Ascending aorta (tissue), 2 donors: ENCODE data around the gene POPDC3. TPM values are rescaled to one million over a fixed set of nuclear protein-coding genes. Genes with fewer than 3 reads are reported as not detected.

ENCODE experiments used
- DNase-seq, 2 donors: peaks; one replicate each; pipeline ENCODE4 v3.0.0-alpha.2; 2019; ENCODE audit warnings: low spot score in 2 of 2
- H3K27ac ChIP-seq, 2 donors: fragments of 200-600 bp; sonication (generic); one replicate each; pipeline ENCODE4 v1.5.1; 2016 to 2017; ENCODE audit warnings: mild to moderate bottlenecking in 1 of 2
- H3K27me3 ChIP-seq: fragments of 200-600 bp; sonication (generic); one replicate; pipeline ENCODE4 v1.5.1; 2017
- H3K36me3 ChIP-seq, 2 donors: fragments of 200-600 bp; sonication (generic); one replicate each; pipeline ENCODE4 v1.5.1; 2016
- H3K4me1 ChIP-seq, 2 donors: fragments of 200-600 bp; sonication (generic); one replicate each; pipeline ENCODE4 v1.5.1; 2016 to 2017; ENCODE audit warnings: mild to moderate bottlenecking in 1 of 2
- H3K4me3 ChIP-seq, 2 donors: fragments of 200-600 bp; sonication (generic); one replicate each; pipeline ENCODE4 v1.5.1; 2016 to 2017; ENCODE audit warnings: mild to moderate bottlenecking in 1 of 2
- H3K9me3 ChIP-seq, 2 donors: fragments of 200-600 bp; sonication (generic); one replicate each; pipeline ENCODE4 v1.5.1; 2016
- intact Hi-C: fragments of 100-400 bp; cut with DNase I; formaldehyde crosslinking; loops from one replicate; pipeline ENCODE4 v1.15.1; 2023
- total RNA-seq: library from RNA; depleted of rRNA; stranded (reverse); fragments of >200 nt; gene quantifications from one replicate; pipeline ENCODE4 v1.1.0, GENCODE V29; 2016
- TF ChIP-seq, protein P1 (sequence below), 3 experiments: fragments of 200-600 bp in 2 of 3; fragments of 450-650 bp in 1 of 3; sonication (generic) in 2 of 3; IDR thresholded peaks; one replicate each; pipeline ENCODE4 v1.5.1; 2016 to 2019; ENCODE audit warnings: antibody characterized with exemption in 3 of 3, mild to moderate bottlenecking in 1 of 3, moderate library complexity in 1 of 3

The POPDC3 gene
- total RNA-seq, 1 donor from 2014 or later: not detected

DNA sequence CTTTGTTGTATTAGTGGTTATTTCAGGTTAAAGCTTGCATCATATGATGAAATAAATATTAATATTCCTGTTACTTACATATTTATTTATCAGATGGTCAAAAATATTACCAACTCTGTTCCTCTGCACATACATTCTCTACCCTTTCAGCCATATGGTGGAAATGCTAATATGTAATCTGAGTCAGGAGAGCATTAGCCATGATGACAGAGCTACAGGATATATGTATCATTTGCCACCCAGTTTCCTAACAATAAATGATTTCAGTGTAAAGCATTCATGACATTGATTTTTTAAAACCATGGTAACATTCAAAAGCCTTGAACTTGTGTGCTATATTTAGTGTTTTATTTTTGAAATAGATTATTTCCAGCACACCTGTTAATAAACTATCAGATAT lies 16.6 kb downstream of the POPDC3 start:
- DNase-seq: no peak

DNA sequence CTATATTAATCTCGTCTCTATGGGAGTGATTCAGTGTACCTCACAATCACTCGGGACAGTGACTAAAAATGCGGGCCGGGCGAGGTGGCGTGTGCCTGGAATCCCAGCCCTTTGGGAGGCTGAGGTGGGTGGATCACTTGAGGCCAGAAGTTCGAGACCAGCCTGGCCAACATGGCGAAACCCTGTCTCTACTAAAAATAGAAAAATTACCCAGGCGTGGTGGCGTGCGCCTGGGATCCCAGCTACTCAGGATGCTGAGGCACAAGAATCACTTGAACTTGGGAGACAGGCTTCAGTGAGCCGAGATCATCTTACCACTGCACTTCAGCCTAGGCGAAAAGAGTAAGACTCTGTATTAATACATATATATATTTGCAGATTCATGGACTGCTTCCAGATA lies 17.4 kb downstream of the POPDC3 start:
- Histone ChIP-seq H3K36me3 (no peaks in the 10 kb centered on the region), H3K9me3 (no peaks in the 10 kb centered on the region), H3K27me3 (no peaks in the 10 kb centered on the region), H3K27ac (no peak overlapping the region), H3K4me1 (no peaks in the 10 kb centered on the region), H3K4me3 (no peak overlapping the region)
- TF ChIP-seq, protein P1, sequence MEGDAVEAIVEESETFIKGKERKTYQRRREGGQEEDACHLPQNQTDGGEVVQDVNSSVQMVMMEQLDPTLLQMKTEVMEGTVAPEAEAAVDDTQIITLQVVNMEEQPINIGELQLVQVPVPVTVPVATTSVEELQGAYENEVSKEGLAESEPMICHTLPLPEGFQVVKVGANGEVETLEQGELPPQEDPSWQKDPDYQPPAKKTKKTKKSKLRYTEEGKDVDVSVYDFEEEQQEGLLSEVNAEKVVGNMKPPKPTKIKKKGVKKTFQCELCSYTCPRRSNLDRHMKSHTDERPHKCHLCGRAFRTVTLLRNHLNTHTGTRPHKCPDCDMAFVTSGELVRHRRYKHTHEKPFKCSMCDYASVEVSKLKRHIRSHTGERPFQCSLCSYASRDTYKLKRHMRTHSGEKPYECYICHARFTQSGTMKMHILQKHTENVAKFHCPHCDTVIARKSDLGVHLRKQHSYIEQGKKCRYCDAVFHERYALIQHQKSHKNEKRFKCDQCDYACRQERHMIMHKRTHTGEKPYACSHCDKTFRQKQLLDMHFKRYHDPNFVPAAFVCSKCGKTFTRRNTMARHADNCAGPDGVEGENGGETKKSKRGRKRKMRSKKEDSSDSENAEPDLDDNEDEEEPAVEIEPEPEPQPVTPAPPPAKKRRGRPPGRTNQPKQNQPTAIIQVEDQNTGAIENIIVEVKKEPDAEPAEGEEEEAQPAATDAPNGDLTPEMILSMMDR (IDR thresholded peaks at IDR 0.05): no peak
- intact Hi-C loops: no loop called here
- DNase-seq: no peak

More for the DNA sequence above, 16.6 kb downstream of the POPDC3 start:
- H3K27ac ChIP-seq: no peak overlapping the region
- TF ChIP-seq, protein P1 (IDR thresholded peaks at IDR 0.05): no peak
- no peaks in the 10 kb centered on the region for H3K9me3 ChIP-seq
- intact Hi-C loops: no loop called here
- H3K4me1 ChIP-seq: no peaks in the 10 kb centered on the region
- no peak overlapping the region for H3K4me3 ChIP-seq
- H3K36me3 ChIP-seq: no peaks in the 10 kb centered on the region
- no peaks in the 10 kb centered on the region for H3K27me3 ChIP-seq

DNA sequence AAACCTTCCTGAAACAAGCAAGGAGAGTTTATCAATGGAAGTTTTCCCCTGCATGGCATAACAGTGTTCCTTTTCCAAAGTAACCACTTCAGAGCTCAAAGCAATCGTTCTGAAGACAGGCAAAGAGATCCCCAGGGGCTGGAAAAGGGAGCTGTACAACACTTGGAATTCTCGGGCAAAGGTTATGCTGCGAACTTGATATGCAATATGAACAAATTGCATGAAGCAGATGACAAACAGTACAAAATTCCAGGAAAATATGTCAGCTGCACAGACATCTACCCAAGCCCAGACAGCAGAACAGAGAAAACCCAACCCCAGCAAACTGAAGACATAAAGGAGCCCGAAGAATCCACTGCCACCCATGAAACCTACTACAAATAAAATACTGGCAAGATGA lies 18.4 kb downstream of the POPDC3 start:
- H3K9me3 ChIP-seq: no peaks in the 10 kb centered on the region
- H3K36me3 ChIP-seq: peaks cover 0 to 6% of the 10 kb centered on the region in 2 donors
- H3K4me3 ChIP-seq: no peak overlapping the region
- TF ChIP-seq, protein P1 (IDR thresholded peaks at IDR 0.05): no peak
- DNase-seq: no peak
- intact Hi-C loops: no loop called here
- H3K27ac ChIP-seq: no peak overlapping the region
- H3K27me3 ChIP-seq: no peaks in the 10 kb centered on the region
- no peaks in the 10 kb centered on the region for H3K4me1 ChIP-seq

- intact Hi-C loops: no loop called here
- TF ChIP-seq, protein P1 (IDR thresholded peaks at IDR 0.05): no peak
- no peak overlapping the region for H3K4me3 ChIP-seq
- no peaks in the 10 kb centered on the region for H3K9me3 ChIP-seq
- H3K27me3 ChIP-seq: no peaks in the 10 kb centered on the region
- H3K36me3 ChIP-seq: peaks cover 7 to 8% of the 10 kb centered on the region in 2 donors
- H3K4me1 ChIP-seq: no peaks in the 10 kb centered on the region
- no peak overlapping the region for H3K27ac ChIP-seq
- no peak for DNase-seq
Observed at GRCh38 chr6:105153676-105154075, 26.1 kb downstream of the POPDC3 start.

DNA sequence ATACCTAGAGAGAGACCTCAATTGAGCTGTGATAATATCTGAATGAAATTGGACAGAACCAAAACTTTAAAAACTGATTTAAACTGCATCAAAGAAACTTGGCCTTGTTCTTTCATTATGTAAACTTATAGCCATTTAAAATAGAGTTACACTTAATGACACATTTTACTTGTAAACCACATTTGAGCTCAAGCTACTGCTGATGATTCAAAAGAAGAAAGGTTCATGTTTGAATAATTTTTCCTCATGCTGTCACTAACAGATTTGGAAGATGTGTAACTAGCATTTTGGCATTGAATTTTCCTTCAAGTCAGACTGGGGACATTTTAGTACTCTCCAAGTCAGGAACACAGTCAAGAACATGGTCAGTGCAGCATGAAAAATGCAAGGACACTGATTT lies 26.9 kb downstream of the POPDC3 start:
- TF ChIP-seq, protein P1 (IDR thresholded peaks at IDR 0.05): no peak
- Histone ChIP-seq H3K36me3 (peaks cover 7 to 8% of the 10 kb centered on the region in 2 donors), H3K9me3 (no peaks in the 10 kb centered on the region)

GRCh38 chr6:105151644-105152043 lies 28.2 kb downstream of the POPDC3 start:
- Histone ChIP-seq H3K36me3 (peaks cover 4 to 7% of the 10 kb centered on the region in 2 donors), H3K27ac (no peak overlapping the region), H3K4me1 (no peaks in the 10 kb centered on the region), H3K9me3 (no peaks in the 10 kb centered on the region), H3K4me3 (no peak overlapping the region), H3K27me3 (no peaks in the 10 kb centered on the region)
- TF ChIP-seq, protein P1 (IDR thresholded peaks at IDR 0.05): no peak
- intact Hi-C loops: no loop called here
- DNase-seq: no peak

More for the DNA sequence above, 26.9 kb downstream of the POPDC3 start:
- Histone ChIP-seq H3K4me3 (no peak overlapping the region), H3K27me3 (no peaks in the 10 kb centered on the region), H3K27ac (no peak overlapping the region), H3K4me1 (no peaks in the 10 kb centered on the region)
- intact Hi-C loops: no loop called here
- DNase-seq: no peak
